ENCODE results near the gene SSTR3. TPM values are rescaled to one million over a fixed set of nuclear protein-coding genes. Genes with fewer than 3 reads are reported as not detected.

SSTR3 gene
- total and polyA plus RNA-seq, 9 of the 15 experiments (the other 6 are each of a cell fraction or from before 2014, with no cell fraction given): 0.03 TPM; not detected in 8

- FAIRE-seq (no peak), ATAC-seq (no peak), DNase-seq (ENCODE audit: extremely low read depth in 1 of 4, low spot score in 3 of 4) (no peak)
- ChIA-PET POLR2A (interaction anchor here (0.7 kb wide), 1 partner anchor 9 kb away, joined by 3 read pairs; no protein-coding TSS in a partner anchor), CTCF (ENCODE audit: low intra/inter-chr PET ratio) (no interaction called here)
- WGBS (ENCODE audit: insufficient coverage, low coverage, missing lambda C conversion rate): 13% methylated on average over 9 of the region's 13 CpGs
- no peak overlapping the region for H3K4me3 ChIP-seq
- peaks cover 0 to 17% of the 10 kb centered on the region in 2 experiments; a peak in 3 of 5 replicates for H3K4me1 ChIP-seq (replicated peaks in 1 of 2; ENCODE audit: control insufficient read depth in 2 of 2, insufficient read depth in 2 of 2, low read length in 2 of 2)
- no peaks in the 10 kb centered on the region for H3K36me3 ChIP-seq (ENCODE audit: control insufficient read depth, insufficient read depth, low read length)
- H3K27ac ChIP-seq (ENCODE audit: extremely low read depth, low read depth, low read length): no peak overlapping the region
- peaks cover 0 to 15% of the 10 kb centered on the region in 2 experiments; a peak in 2 of 5 replicates for H3K27me3 ChIP-seq (ENCODE audit: control insufficient read depth in 2 of 2, insufficient read depth in 2 of 2, low read length in 2 of 2)
- no peak overlapping the region for H3K4me2 ChIP-seq (ENCODE audit: insufficient read depth, low read length)
- TF ChIP-seq, protein P1, sequence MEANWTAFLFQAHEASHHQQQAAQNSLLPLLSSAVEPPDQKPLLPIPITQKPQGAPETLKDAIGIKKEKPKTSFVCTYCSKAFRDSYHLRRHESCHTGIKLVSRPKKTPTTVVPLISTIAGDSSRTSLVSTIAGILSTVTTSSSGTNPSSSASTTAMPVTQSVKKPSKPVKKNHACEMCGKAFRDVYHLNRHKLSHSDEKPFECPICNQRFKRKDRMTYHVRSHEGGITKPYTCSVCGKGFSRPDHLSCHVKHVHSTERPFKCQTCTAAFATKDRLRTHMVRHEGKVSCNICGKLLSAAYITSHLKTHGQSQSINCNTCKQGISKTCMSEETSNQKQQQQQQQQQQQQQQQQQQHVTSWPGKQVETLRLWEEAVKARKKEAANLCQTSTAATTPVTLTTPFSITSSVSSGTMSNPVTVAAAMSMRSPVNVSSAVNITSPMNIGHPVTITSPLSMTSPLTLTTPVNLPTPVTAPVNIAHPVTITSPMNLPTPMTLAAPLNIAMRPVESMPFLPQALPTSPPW (CRISPR knock-in tag; IDR thresholded peaks at IDR 0.05): peak; percentile 27; the same call in 1 of the 2 replicates
- TF ChIP-seq ZNF445 (CRISPR knock-in tag; IDR thresholded peaks at IDR 0.05; ENCODE audit: low read depth) (no peak), ZKSCAN3 (CRISPR knock-in tag; IDR thresholded peaks at IDR 0.05) (no peak), CBX3 (IDR thresholded peaks at IDR 0.05; ENCODE audit: borderline replicate concordance in 1 of 2, low read length in 2 of 2) (no peak), NFE2 (IDR thresholded peaks at IDR 0.05; ENCODE audit: low read depth) (0 out of 2 replicates have a peak, but pooled peaks have one; percentile 8), ZNF347 (CRISPR knock-in tag; IDR thresholded peaks at IDR 0.05; ENCODE audit: low read depth) (no peak), RNF2 (IDR thresholded peaks at IDR 0.05) (no peak), SMARCA4 (IDR thresholded peaks at IDR 0.05) (no peak), RAD21 (CRISPR knock-in tag; conservative IDR thresholded peaks at IDR 0.05 in 1 of 2, IDR thresholded peaks at IDR 0.05 in 1 of 2) (no peak)
- TF ChIP-seq, protein P2, sequence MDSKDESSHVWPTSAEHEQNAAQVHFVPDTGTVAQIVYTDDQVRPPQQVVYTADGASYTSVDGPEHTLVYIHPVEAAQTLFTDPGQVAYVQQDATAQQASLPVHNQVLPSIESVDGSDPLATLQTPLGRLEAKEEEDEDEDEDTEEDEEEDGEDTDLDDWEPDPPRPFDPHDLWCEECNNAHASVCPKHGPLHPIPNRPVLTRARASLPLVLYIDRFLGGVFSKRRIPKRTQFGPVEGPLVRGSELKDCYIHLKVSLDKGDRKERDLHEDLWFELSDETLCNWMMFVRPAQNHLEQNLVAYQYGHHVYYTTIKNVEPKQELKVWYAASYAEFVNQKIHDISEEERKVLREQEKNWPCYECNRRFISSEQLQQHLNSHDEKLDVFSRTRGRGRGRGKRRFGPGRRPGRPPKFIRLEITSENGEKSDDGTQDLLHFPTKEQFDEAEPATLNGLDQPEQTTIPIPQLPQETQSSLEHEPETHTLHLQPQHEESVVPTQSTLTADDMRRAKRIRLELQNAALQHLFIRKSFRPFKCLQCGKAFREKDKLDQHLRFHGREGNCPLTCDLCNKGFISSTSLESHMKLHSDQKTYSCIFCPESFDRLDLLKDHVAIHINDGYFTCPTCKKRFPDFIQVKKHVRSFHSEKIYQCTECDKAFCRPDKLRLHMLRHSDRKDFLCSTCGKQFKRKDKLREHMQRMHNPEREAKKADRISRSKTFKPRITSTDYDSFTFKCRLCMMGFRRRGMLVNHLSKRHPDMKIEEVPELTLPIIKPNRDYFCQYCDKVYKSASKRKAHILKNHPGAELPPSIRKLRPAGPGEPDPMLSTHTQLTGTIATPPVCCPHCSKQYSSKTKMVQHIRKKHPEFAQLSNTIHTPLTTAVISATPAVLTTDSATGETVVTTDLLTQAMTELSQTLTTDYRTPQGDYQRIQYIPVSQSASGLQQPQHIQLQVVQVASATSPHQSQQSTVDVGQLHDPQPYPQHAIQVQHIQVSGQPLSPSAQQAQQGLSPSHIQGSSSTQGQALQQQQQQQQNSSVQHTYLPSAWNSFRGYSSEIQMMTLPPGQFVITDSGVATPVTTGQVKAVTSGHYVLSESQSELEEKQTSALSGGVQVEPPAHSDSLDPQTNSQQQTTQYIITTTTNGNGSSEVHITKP (IDR thresholded peaks at IDR 0.05; ENCODE audit: partially characterized antibody): peak; percentile 92
- intact Hi-C loops (cut with micrococcal nuclease) (no loop called here), in situ Hi-C loops (cut with MboI) (no loop called here)
- no peaks in the 10 kb centered on the region for H3K9me3 ChIP-seq (replicated peaks; ENCODE audit: control insufficient read depth, insufficient read depth, low read depth, low read length)
- no peak overlapping the region for H2AFZ ChIP-seq (ENCODE audit: low read depth, low read length)
- H4K20me1 ChIP-seq (replicated peaks; ENCODE audit: control insufficient read depth, insufficient read depth, low read length): no peaks in the 10 kb centered on the region
- no peak overlapping the region for H3K9ac ChIP-seq (ENCODE audit: insufficient read depth in 1 of 2, low read depth in 2 of 2, low read length in 2 of 2)
- no TSS peak for BruUV-seq (replicated peaks)
- H3K9me1 ChIP-seq (ENCODE audit: control insufficient read depth, insufficient read depth, low read length): no peaks in the 10 kb centered on the region
- no peaks in the 10 kb centered on the region for H3K79me2 ChIP-seq (ENCODE audit: control insufficient read depth, insufficient read depth, low read length)
These were observed 1.9 kb upstream of the SSTR3 start for GRCh38 chr22:37213941-37214730.

Data from K562 (cell line).